Measurements from ENCODE around the gene GPR135.

GPR135 gene

GRCh38 chr14:59422069-59422881 lies 42.9 kb downstream of the GPR135 start:
- no peak for DNase-seq (ENCODE audit: low spot score)

DNA sequence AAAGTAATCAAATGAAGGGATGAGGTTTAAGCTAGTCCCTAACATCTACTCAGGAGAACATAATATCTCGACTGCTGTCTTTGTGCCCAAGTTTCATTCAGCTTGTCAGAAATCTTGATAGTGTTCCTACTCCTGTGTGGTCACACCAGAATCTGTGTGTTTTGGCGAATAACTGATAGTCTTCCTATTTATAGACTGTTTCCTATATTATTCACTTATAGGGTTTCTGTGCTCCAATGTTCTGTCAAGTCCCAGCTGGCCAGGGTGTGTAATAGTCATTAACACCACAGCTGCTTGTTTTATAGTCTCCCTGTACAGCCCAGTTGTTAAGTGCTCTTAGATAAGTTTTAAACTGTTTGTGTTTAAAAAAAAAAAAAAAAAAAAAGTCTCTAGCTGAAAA lies 45.9 kb downstream of the GPR135 start:
- DNase-seq (ENCODE audit: low spot score) = no peak

GRCh38 chr14:59417311-59417710 lies 47.9 kb downstream of the GPR135 start:
- no peak for DNase-seq (ENCODE audit: low spot score)

DNA sequence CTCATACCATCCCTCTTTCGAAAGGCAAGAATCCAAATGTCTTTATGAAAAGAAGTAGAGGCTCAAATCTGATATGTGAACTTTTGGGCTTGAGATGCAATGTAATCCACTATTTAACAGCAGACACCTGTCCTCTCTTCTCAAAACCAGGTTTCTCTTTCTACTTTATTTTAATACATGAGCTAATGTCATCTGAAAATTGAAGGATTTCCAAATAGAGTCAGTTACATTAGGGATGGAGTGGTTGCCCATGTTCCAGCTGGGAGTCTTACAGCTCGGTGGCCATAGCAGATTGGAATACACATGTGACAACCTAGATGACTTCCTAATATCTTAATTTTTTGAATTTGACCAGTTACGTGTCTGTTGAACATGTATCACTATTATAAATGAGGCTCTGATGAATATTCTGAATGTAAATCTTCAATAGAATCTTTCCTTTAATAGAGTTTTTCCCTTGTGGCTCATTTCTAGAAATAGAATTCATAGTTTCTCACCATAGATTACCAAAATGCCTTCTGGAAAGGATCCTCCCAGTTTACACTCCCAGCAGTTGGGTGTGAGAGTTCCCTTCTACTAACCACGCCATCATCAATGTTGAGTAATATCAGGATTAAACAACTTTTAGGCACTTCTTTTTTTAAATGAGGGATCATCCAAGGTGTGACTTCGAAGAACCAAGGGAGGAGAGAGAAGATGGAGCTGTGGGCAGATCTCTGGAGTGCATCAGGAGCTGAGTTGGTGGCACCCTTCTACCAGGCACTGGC lies 49.2 kb downstream of the GPR135 start:
- DNase-seq (ENCODE audit: low spot score) = no peak
